ENCODE data around the gene AKR7A2.

The AKR7A2 gene

DNA sequence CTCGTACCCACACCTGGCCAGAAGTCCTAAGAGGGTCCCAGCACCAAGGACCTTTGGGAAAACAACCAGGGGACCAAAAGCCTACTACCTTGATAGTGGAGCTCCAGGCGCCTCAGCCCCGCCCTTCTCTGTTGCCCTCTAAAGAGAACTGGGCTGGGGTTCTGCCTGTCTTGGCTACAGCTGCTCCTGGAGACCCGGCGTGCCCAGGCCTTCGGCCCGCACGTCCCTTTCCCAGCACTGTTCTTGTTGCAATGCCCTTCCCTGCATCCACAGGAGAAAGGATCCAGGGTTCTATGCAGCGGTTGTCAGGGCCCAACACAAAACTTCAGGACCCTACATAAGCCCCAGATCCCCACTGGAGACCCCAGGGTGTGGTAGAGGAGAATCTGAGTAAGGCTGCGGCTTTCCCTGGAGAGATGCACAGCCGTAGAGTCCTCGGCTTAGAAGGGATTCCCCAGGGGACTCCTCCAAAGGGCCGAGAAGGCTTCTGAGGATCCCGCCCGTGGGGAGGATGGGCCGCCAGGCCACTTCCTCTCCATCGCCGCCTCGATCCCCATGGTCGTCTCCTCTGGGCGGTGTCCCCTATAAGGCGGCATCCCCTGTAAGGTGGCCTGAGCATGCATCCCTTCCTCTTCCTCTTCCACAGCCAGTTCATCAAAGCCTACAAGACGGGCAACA, 12.2 kb upstream of the AKR7A2 start:
- no peaks in the 10 kb centered on the region for H3K4me1 ChIP-seq (ENCODE audit: control insufficient read depth, low read length)
- no peak overlapping the region for H3K27ac ChIP-seq (ENCODE audit: low read depth, low read length)
- H4K20me1 ChIP-seq (ENCODE audit: control insufficient read depth, insufficient read depth, low read depth, low read length): no peaks in the 10 kb centered on the region
- H3K4me3 ChIP-seq (ENCODE audit: low read length): no peak overlapping the region
- H3K27me3 ChIP-seq (ENCODE audit: control insufficient read depth, low read length): no peaks in the 10 kb centered on the region
- no peaks in the 10 kb centered on the region for H3K9me2 ChIP-seq (replicated peaks; ENCODE audit: control insufficient read depth, low read length)
- H3K4me2 ChIP-seq (ENCODE audit: low read length): no peak overlapping the region
- no peaks in the 10 kb centered on the region for H3F3A ChIP-seq (ENCODE audit: control insufficient read depth, insufficient read depth)
- TF ChIP-seq, protein P1, sequence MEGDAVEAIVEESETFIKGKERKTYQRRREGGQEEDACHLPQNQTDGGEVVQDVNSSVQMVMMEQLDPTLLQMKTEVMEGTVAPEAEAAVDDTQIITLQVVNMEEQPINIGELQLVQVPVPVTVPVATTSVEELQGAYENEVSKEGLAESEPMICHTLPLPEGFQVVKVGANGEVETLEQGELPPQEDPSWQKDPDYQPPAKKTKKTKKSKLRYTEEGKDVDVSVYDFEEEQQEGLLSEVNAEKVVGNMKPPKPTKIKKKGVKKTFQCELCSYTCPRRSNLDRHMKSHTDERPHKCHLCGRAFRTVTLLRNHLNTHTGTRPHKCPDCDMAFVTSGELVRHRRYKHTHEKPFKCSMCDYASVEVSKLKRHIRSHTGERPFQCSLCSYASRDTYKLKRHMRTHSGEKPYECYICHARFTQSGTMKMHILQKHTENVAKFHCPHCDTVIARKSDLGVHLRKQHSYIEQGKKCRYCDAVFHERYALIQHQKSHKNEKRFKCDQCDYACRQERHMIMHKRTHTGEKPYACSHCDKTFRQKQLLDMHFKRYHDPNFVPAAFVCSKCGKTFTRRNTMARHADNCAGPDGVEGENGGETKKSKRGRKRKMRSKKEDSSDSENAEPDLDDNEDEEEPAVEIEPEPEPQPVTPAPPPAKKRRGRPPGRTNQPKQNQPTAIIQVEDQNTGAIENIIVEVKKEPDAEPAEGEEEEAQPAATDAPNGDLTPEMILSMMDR (IDR thresholded peaks at IDR 0.05; ENCODE audit: low read depth, low read length, poor library complexity, severe bottlenecking): no peak
- no peak for TF ChIP-seq EZH2phosphoT487 (IDR thresholded peaks at IDR 0.05; ENCODE audit: borderline replicate concordance, low read length)
- no peaks in the 10 kb centered on the region for H3K9me3 ChIP-seq (ENCODE audit: control insufficient read depth, insufficient read depth, low read length)
- no peaks in the 10 kb centered on the region; the same call in 1 of the 2 replicates for H3K36me3 ChIP-seq (ENCODE audit: control insufficient read depth, low read length)
- H3K79me2 ChIP-seq (ENCODE audit: control insufficient read depth, low read length): no peaks in the 10 kb centered on the region

DNA sequence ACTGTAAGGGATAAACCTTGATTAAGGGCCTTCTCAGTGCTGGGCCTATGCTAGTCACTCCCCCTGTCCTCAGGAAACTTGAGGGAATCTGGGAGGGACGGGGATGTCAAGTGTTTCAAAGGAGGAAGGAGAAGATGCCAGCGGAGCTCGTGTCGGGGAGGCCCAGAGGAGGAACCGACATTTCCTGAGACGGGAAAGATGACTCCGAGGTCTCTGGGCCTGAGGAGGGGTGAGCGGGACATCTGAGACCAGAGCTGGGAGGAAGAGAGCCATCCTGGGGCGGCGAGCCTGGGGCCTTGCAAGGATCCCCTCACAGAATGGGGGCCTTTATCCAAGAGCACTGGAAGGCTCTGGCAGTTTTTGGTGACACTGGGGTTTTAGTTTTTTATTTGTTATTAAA, 10.5 kb upstream of the AKR7A2 start:
- no peaks in the 10 kb centered on the region for H3K79me2 ChIP-seq (ENCODE audit: control insufficient read depth, low read length)
- no peak overlapping the region for H3K4me3 ChIP-seq (ENCODE audit: low read length)
- no peak overlapping the region for H3K4me2 ChIP-seq (ENCODE audit: low read length)
- H3K4me1 ChIP-seq (ENCODE audit: control insufficient read depth, low read length): peaks cover under 1% of the 10 kb centered on the region
- H3K9me2 ChIP-seq (replicated peaks; ENCODE audit: control insufficient read depth, low read length): no peaks in the 10 kb centered on the region
- no peaks in the 10 kb centered on the region for H4K20me1 ChIP-seq (ENCODE audit: control insufficient read depth, insufficient read depth, low read depth, low read length)
- no peaks in the 10 kb centered on the region for H3F3A ChIP-seq (ENCODE audit: control insufficient read depth, insufficient read depth)
- no peaks in the 10 kb centered on the region for H3K27me3 ChIP-seq (ENCODE audit: control insufficient read depth, low read length)
- TF ChIP-seq EZH2phosphoT487 (IDR thresholded peaks at IDR 0.05; ENCODE audit: borderline replicate concordance, low read length): no peak
- TF ChIP-seq, protein P1 (IDR thresholded peaks at IDR 0.05; ENCODE audit: low read depth, low read length, poor library complexity, severe bottlenecking): no peak
- no peaks in the 10 kb centered on the region for H3K9me3 ChIP-seq (ENCODE audit: control insufficient read depth, insufficient read depth, low read length)
- H3K27ac ChIP-seq (ENCODE audit: low read depth, low read length): no peak overlapping the region
- peaks cover 8% of the 10 kb centered on the region for H3K36me3 ChIP-seq (ENCODE audit: control insufficient read depth, low read length)

DNA sequence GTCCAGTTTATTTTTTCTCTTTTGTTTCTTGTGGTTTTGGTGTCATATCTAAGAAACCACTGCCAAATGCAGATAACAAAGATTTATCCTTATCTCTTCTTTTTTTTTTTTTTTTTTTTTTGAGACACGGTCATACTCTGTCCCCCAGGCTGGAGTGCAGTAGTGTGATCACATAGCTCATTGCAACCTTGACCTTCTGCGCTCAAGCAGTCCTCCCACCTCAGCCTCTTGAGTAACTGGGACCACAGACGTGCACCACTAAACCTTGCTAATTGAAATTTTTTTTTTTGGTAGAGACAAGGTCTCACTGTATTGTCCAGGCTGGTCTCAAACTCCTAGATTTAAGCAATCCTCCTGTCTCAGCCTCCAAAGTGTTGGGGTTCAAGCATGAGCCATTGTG, 9.1 kb upstream of the AKR7A2 start:
- no peak for TF ChIP-seq EZH2phosphoT487 (IDR thresholded peaks at IDR 0.05; ENCODE audit: borderline replicate concordance, low read length)
- TF ChIP-seq, protein P1 (IDR thresholded peaks at IDR 0.05; ENCODE audit: low read depth, low read length, poor library complexity, severe bottlenecking): no peak
- Histone ChIP-seq H3K9me2 (replicated peaks; ENCODE audit: control insufficient read depth, low read length) (no peaks in the 10 kb centered on the region), H3K27me3 (ENCODE audit: control insufficient read depth, low read length) (no peaks in the 10 kb centered on the region), H3K9me3 (ENCODE audit: control insufficient read depth, insufficient read depth, low read length) (no peaks in the 10 kb centered on the region), H3K36me3 (ENCODE audit: control insufficient read depth, low read length) (peaks cover 8% of the 10 kb centered on the region), H4K20me1 (ENCODE audit: control insufficient read depth, insufficient read depth, low read depth, low read length) (no peaks in the 10 kb centered on the region), H3K27ac (ENCODE audit: low read depth, low read length) (no peak overlapping the region), H3K4me3 (ENCODE audit: low read length) (no peak overlapping the region), H3F3A (ENCODE audit: control insufficient read depth, insufficient read depth) (peaks cover 1% of the 10 kb centered on the region; the same call in 1 of the 2 replicates), H3K4me1 (ENCODE audit: control insufficient read depth, low read length) (peaks cover 15% of the 10 kb centered on the region), H3K79me2 (ENCODE audit: control insufficient read depth, low read length) (peaks cover 2% of the 10 kb centered on the region; the same call in 1 of the 2 replicates), H3K4me2 (ENCODE audit: low read length) (no peak overlapping the region)

Data from DOHH2 (cell line).